ENCODE data around the gene BCAS3. TPM values are rescaled to one million over a fixed set of nuclear protein-coding genes. Genes with fewer than 3 reads are reported as not detected.

BCAS3 gene
- polyA plus RNA-seq, 1 donor from 2014 or later = 21.6 TPM

- Histone ChIP-seq H3K79me2 (replicated peaks; ENCODE audit: insufficient read depth, low read length) (no peaks in the 10 kb centered on the region), H3K4me3 (ENCODE audit: low read length) (no peak overlapping the region), H3K9me2 (ENCODE audit: insufficient read depth, low read length) (no peaks in the 10 kb centered on the region)
These were observed 715.9 kb downstream of the BCAS3 start for GRCh38 chr17:61393550-61393903.

GRCh38 chr17:61393904-61394629, 716.4 kb downstream of the BCAS3 start:
- no peak overlapping the region for H3K9ac ChIP-seq (ENCODE audit: low read length)
- no peak for TF ChIP-seq REST (IDR thresholded peaks at IDR 0.05; ENCODE audit: borderline replicate concordance)
- no peak for TF ChIP-seq EP300 (conservative IDR thresholded peaks at IDR 0.05; ENCODE audit: poor library complexity, severe bottlenecking)
- no peak for TF ChIP-seq MXI1 (conservative IDR thresholded peaks at IDR 0.05; ENCODE audit: poor library complexity, severe bottlenecking)
- TF ChIP-seq EZH2 (IDR thresholded peaks at IDR 0.05; ENCODE audit: borderline replicate concordance, insufficient read depth, low read length, poor library complexity, severe bottlenecking) = no peak
- no peak for TF ChIP-seq SMC3 (conservative IDR thresholded peaks at IDR 0.05; ENCODE audit: poor library complexity)
- no peak for TF ChIP-seq POLR2AphosphoS5 (IDR thresholded peaks at IDR 0.05)
- TF ChIP-seq CTCF (IDR thresholded peaks at IDR 0.05; ENCODE audit: poor library complexity, severe bottlenecking) = no peak
- no peak for TF ChIP-seq RAD21 (conservative IDR thresholded peaks at IDR 0.05)
- TF ChIP-seq TAF1 (IDR thresholded peaks at IDR 0.05; ENCODE audit: low read depth) = no peak
- no peaks in the 10 kb centered on the region for H3K9me2 ChIP-seq (ENCODE audit: insufficient read depth, low read length)
- peaks cover 4% of the 10 kb centered on the region for H3K9me3 ChIP-seq (ENCODE audit: low read length)
- no peak overlapping the region for H3K4me2 ChIP-seq (ENCODE audit: low read length)
- H3K27me3 ChIP-seq (ENCODE audit: insufficient read depth, low read depth, low read length) = peaks cover 73% of the 10 kb centered on the region
- H3K36me3 ChIP-seq (ENCODE audit: insufficient read depth, low read length) = no peaks in the 10 kb centered on the region
- no peak overlapping the region for H3K27ac ChIP-seq (ENCODE audit: low read length)
- H3K79me2 ChIP-seq (replicated peaks; ENCODE audit: insufficient read depth, low read length) = no peaks in the 10 kb centered on the region
- no peak overlapping the region for H3K4me3 ChIP-seq (ENCODE audit: low read length)
- no peak overlapping the region for H2AFZ ChIP-seq (ENCODE audit: low read depth, low read length)
- no peaks in the 10 kb centered on the region for H4K20me1 ChIP-seq (ENCODE audit: insufficient read depth)
- H3F3A ChIP-seq (ENCODE audit: insufficient read depth, low read length, poor library complexity, severe bottlenecking) = no peaks in the 10 kb centered on the region

More at GRCh38 chr17:61393550-61393903, 715.9 kb downstream of the BCAS3 start:
- H4K20me1 ChIP-seq (ENCODE audit: insufficient read depth) = no peaks in the 10 kb centered on the region
- peaks cover 67% of the 10 kb centered on the region for H3K27me3 ChIP-seq (ENCODE audit: insufficient read depth, low read depth, low read length)
- no peak overlapping the region for H3K9ac ChIP-seq (ENCODE audit: low read length)
- H3K27ac ChIP-seq (ENCODE audit: low read length) = no peak overlapping the region
- no peaks in the 10 kb centered on the region for H3F3A ChIP-seq (ENCODE audit: insufficient read depth, low read length, poor library complexity, severe bottlenecking)
- no peaks in the 10 kb centered on the region for H3K36me3 ChIP-seq (ENCODE audit: insufficient read depth, low read length)
- TF ChIP-seq CTCF (IDR thresholded peaks at IDR 0.05; ENCODE audit: poor library complexity, severe bottlenecking) = no peak
- no peak overlapping the region for H3K4me2 ChIP-seq (ENCODE audit: low read length)
- H3K9me3 ChIP-seq (ENCODE audit: low read length) = peaks cover 4% of the 10 kb centered on the region
- H2AFZ ChIP-seq (ENCODE audit: low read depth, low read length) = no peak overlapping the region
